Nucleus accumbens (tissue), 56 donors: ENCODE measurements around the gene ARSA.
"Not testable (repeated sequence)": the region's sequence is repeated elsewhere in the genome, so short reads cannot be mapped to it uniquely, and the experiment has no call there.

Experiments used
- DNase-seq, 56 donors: peaks; one replicate each; lab custom pipeline; 2025; lab: John Stamatoyannopoulos, UW

The ARSA gene

GRCh38 chr22:50656122-50657070 is 28.4 kb upstream of the ARSA start:
- DNase-seq = no peak

- DNase-seq = not testable (repeated sequence)
Measured at GRCh38 chr22:50654664-50655063, 26.7 kb upstream of the ARSA start.

GRCh38 chr22:50653256-50653655 is 25.3 kb upstream of the ARSA start:
- DNase-seq = no peak

GRCh38 chr22:50643821-50644101 is 15.8 kb upstream of the ARSA start:
- not testable (repeated sequence) for DNase-seq

- DNase-seq = not testable (repeated sequence)
Measured at GRCh38 chr22:50643021-50643820, 15.3 kb upstream of the ARSA start.

GRCh38 chr22:50641696-50642607 is 14.0 kb upstream of the ARSA start:
- peak in 25 of 56 donors; percentile 7 to 59 (median 25) for DNase-seq

GRCh38 chr22:50640857-50641647 is 13.1 kb upstream of the ARSA start:
- DNase-seq = no peak

- DNase-seq = not testable (repeated sequence)
Measured at GRCh38 chr22:50640296-50640695, 12.3 kb upstream of the ARSA start.

GRCh38 chr22:50635591-50635990 is 7.6 kb upstream of the ARSA start:
- no peak for DNase-seq

- no peak for DNase-seq
Measured at GRCh38 chr22:50633771-50634170, 5.8 kb upstream of the ARSA start.

GRCh38 chr22:50633086-50633485 is 5.1 kb upstream of the ARSA start:
- DNase-seq = no peak

GRCh38 chr22:50630376-50630775 is 2.4 kb upstream of the ARSA start:
- DNase-seq = no peak

GRCh38 chr22:50628543-50629134 is 687 bp upstream of the ARSA start:
- no peak for DNase-seq

- no peak for DNase-seq
Measured at GRCh38 chr22:50626850-50627641, 906 bp downstream of the ARSA start.

GRCh38 chr22:50626314-50626849 is 1.6 kb downstream of the ARSA start:
- DNase-seq = no peak

GRCh38 chr22:50625568-50626313 is 2.2 kb downstream of the ARSA start:
- DNase-seq = no peak

- no peak for DNase-seq
Measured at GRCh38 chr22:50625131-50625567, 2.8 kb downstream of the ARSA start.
